Stomach (tissue), 4 donors: ENCODE data around the gene POR.

Experiments used
- CTCF ChIP-seq, 7 experiments: fragments of 450-650 bp in 4 of 7; fragments of 200-600 bp in 3 of 7; sonication (generic) in 3 of 7; IDR thresholded peaks; one replicate each; pipeline ENCODE4 v1.5.1; 2016 to 2019; ENCODE audit warnings: antibody characterized with exemption in 7 of 7, control low read depth in 2 of 7, mild to moderate bottlenecking in 1 of 7
- EP300 ChIP-seq: sonication (generic); formaldehyde crosslinking; IDR thresholded peaks from one replicate; pipeline ENCODE4 v1.6.1; 2017; ENCODE audit warnings: antibody characterized with exemption
- POLR2A ChIP-seq, 4 donors: fragments of 450-650 bp; IDR thresholded peaks; one replicate each; pipeline ENCODE4 v1.6.1; 2016; ENCODE audit warnings: antibody characterized with exemption in 4 of 4, control low read depth in 2 of 4, mild to moderate bottlenecking in 1 of 4, moderate library complexity in 1 of 4
- POLR2AphosphoS5 ChIP-seq, 3 donors: sonication (generic); formaldehyde crosslinking; IDR thresholded peaks; one replicate each; pipeline ENCODE4 v1.6.1; 2016; ENCODE audit warnings: antibody characterized with exemption in 3 of 3

- TF ChIP-seq CTCF (IDR thresholded peaks at IDR 0.05) (no peak), EP300 (no peak), POLR2A (IDR thresholded peaks at IDR 0.05) (no peak), POLR2AphosphoS5 (IDR thresholded peaks at IDR 0.05) (peak in 2 of 3 donors; percentile 28 to 48)
Measured at GRCh38 chr7:75943864-75944263, 28.9 kb downstream of the POR start.
